Body of pancreas (tissue), 4 donors: ENCODE data around the gene ARHGEF28.

Experiments
- POLR2A ChIP-seq, 3 donors: fragments of 450-650 bp; IDR thresholded peaks; one replicate each; pipeline ENCODE4 v1.6.1; 2016; ENCODE audit warnings: antibody characterized with exemption in 3 of 3, mild to moderate bottlenecking in 2 of 3
- TF ChIP-seq, protein P1 (sequence below), 7 experiments: fragments of 450-650 bp in 4 of 7; fragments of 200-600 bp in 3 of 7; sonication (generic) in 3 of 7; IDR thresholded peaks; one replicate each; pipeline ENCODE4 v1.5.1; 2016 to 2019; ENCODE audit warnings: antibody characterized with exemption in 7 of 7

DNA sequence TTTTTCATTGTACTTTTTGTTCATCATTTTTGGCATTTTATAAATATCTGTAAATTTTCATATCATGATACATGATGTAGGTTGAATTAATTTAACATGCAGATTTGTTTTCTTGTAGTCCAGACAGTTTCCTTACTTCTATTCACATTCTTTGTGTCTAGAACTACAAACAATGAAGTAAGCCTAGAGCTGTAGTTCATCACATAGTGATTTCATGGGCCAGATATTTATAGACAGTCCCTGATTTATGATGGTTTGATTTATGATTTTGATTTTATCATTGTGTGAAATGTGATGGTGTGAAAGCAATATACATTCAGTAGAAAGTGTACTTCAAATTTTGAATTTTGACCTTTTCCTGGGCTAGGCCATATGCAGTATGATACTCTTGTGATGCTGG lies 139.0 kb downstream of the ARHGEF28 start:
- no peak for TF ChIP-seq POLR2A (IDR thresholded peaks at IDR 0.05)
- TF ChIP-seq, protein P1, sequence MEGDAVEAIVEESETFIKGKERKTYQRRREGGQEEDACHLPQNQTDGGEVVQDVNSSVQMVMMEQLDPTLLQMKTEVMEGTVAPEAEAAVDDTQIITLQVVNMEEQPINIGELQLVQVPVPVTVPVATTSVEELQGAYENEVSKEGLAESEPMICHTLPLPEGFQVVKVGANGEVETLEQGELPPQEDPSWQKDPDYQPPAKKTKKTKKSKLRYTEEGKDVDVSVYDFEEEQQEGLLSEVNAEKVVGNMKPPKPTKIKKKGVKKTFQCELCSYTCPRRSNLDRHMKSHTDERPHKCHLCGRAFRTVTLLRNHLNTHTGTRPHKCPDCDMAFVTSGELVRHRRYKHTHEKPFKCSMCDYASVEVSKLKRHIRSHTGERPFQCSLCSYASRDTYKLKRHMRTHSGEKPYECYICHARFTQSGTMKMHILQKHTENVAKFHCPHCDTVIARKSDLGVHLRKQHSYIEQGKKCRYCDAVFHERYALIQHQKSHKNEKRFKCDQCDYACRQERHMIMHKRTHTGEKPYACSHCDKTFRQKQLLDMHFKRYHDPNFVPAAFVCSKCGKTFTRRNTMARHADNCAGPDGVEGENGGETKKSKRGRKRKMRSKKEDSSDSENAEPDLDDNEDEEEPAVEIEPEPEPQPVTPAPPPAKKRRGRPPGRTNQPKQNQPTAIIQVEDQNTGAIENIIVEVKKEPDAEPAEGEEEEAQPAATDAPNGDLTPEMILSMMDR (IDR thresholded peaks at IDR 0.05), result no peak
